ENCODE results near the gene MAU2. TPM values are rescaled to one million over a fixed set of nuclear protein-coding genes. Genes with fewer than 3 reads are reported as not detected.

MAU2 gene
- total and polyA plus RNA-seq, 2 of the 8 experiments (the other 6 are each of a cell fraction or from before 2014, with no cell fraction given) = 32.0 to 40.8 TPM

GRCh38 chr19:19349365-19349764, 28.7 kb downstream of the MAU2 start:
- Histone ChIP-seq H3K4me2 (ENCODE audit: insufficient read depth in 1 of 2, low read depth in 2 of 2, low read length in 2 of 2) (no peak overlapping the region), H2BK120ac (replicated peaks; ENCODE audit: low read depth, low read length) (no peak overlapping the region), H3K4me1 (replicated peaks in 1 of 4; ENCODE audit: control insufficient read depth in 3 of 4, insufficient read depth in 4 of 4, low read length in 3 of 4) (no peaks in the 10 kb centered on the region), H2BK12ac (ENCODE audit: low read depth, low read length) (no peak overlapping the region), H3K79me1 (ENCODE audit: low read depth, low read length) (no peaks in the 10 kb centered on the region; the same call in 1 of the 2 replicates), H2BK15ac (ENCODE audit: low read length) (no peak overlapping the region), H3K4me3 (ENCODE audit: extremely low read depth in 1 of 4, insufficient read depth in 2 of 4, low read depth in 3 of 4, low read length in 4 of 4) (no peak overlapping the region), H3K79me2 (ENCODE audit: control insufficient read depth in 1 of 2, insufficient read depth in 2 of 2, low read length in 2 of 2) (no peaks in the 10 kb centered on the region), H4K5ac (ENCODE audit: insufficient read length, low read depth, low read length) (no peak overlapping the region), H2BK5ac (ENCODE audit: low read depth, low read length) (no peak overlapping the region), H3K14ac (ENCODE audit: insufficient read length) (no peak overlapping the region), H3K23ac (ENCODE audit: insufficient read length) (no peak overlapping the region), H3K27me3 (replicated peaks in 1 of 4; ENCODE audit: control insufficient read depth in 3 of 4, extremely low read depth in 1 of 4, insufficient read depth in 3 of 4, low read length in 3 of 4) (no peaks in the 10 kb centered on the region), H3K27ac (ENCODE audit: low read depth, low read length) (no peak overlapping the region), H3K36me3 (ENCODE audit: control insufficient read depth in 2 of 4, insufficient read depth in 4 of 4, low read length in 3 of 4) (peaks cover 28 to 58% (median 44%) of the 10 kb centered on the region in 4 experiments), H3K18ac (ENCODE audit: extremely low read depth, low read length) (no peak overlapping the region), H2AFZ (ENCODE audit: low read length) (no peak overlapping the region), H4K8ac (ENCODE audit: extremely low read depth, insufficient read depth, low read length) (no peak overlapping the region), H2BK20ac (ENCODE audit: low read length) (no peak overlapping the region), H2AK5ac (ENCODE audit: low read depth, low read length) (no peak overlapping the region), H4K91ac (replicated peaks; ENCODE audit: insufficient read length, low read length) (no peak overlapping the region), H3K4ac (replicated peaks; ENCODE audit: insufficient read length, low read depth, low read length) (no peak overlapping the region), H3K23me2 (ENCODE audit: low read depth, low read length) (no peaks in the 10 kb centered on the region), H3K56ac (replicated peaks; ENCODE audit: insufficient read length, low read depth, low read length) (no peak overlapping the region), H3K9me3 (ENCODE audit: insufficient read depth in 2 of 2, low read depth in 1 of 2, low read length in 1 of 2) (no peaks in the 10 kb centered on the region), H4K20me1 (replicated peaks in 1 of 2; ENCODE audit: control insufficient read depth in 1 of 2, insufficient read depth in 2 of 2, low read length in 2 of 2) (peaks cover 4 to 7% of the 10 kb centered on the region in 2 experiments), H3K9ac (replicated peaks in 1 of 4; ENCODE audit: extremely low read depth in 1 of 4, low read depth in 3 of 4, low read length in 3 of 4) (no peak overlapping the region)
- FAIRE-seq (no peak), DNase-seq (ENCODE audit: low read depth in 1 of 2, low spot score in 2 of 2) (no peak)
- TF ChIP-seq TCF12 (IDR thresholded peaks at IDR 0.05; ENCODE audit: low read depth, low read length) (no peak), RFX5 (IDR thresholded peaks at IDR 0.05; ENCODE audit: borderline replicate concordance, low read depth, low read length) (no peak), SIRT6 (IDR thresholded peaks at IDR 0.05; ENCODE audit: low read length) (no peak), SP1 (IDR thresholded peaks at IDR 0.05; ENCODE audit: low read depth, low read length) (no peak), BRCA1 (IDR thresholded peaks at IDR 0.05; ENCODE audit: low read depth, low read length) (no peak), EZH2 (IDR thresholded peaks at IDR 0.05; ENCODE audit: low read depth, low read length, severe bottlenecking) (no peak), BACH1 (IDR thresholded peaks at IDR 0.05; ENCODE audit: low read length) (no peak)
- 95% methylated on average over 7 of the region's 7 CpGs; no CpG with 5 or more reads in 1 of the 2 experiments for WGBS, 2 experiments (ENCODE audit: extremely low coverage in 1 of 2, insufficient coverage in 1 of 2, insufficient read length in 1 of 2, insufficient replicate concordance in 2 of 2, low coverage in 1 of 2, low lambda C conversion rate in 2 of 2, missing lambda C conversion rate in 1 of 2)
- ChIA-PET CTCF (ENCODE audit: partially characterized antibody) (interaction anchor here (0.6 to 1.1 kb wide), 2 partner anchors 12 to 159 kb away, joined by 3 to 4 read pairs; no protein-coding TSS in a partner anchor), POLR2A (ENCODE audit: partially characterized antibody) (interaction anchor here (1.2 to 1.5 kb wide), 3 partner anchors 10 to 57 kb away, joined by 3 to 6 read pairs (median 3); no protein-coding TSS in a partner anchor)
